ENCODE measurements around the gene ANKRD39.
A peak's percentile ranks its signal among the peaks of the same experiment; 100 is the strongest.

Gene ANKRD39

GRCh38 chr2:96877631-96878092 is 19.8 kb upstream of the ANKRD39 start:
- Histone ChIP-seq H3K4me2 (ENCODE audit: low read length) (peak overlapping the region; percentile 59), H3K27me3 (ENCODE audit: control insufficient read depth, insufficient read depth, low read length) (peaks cover 13% of the 10 kb centered on the region), H3K9me3 (replicated peaks; ENCODE audit: low read length) (no peaks in the 10 kb centered on the region), H3K4me3 (ENCODE audit: low read length) (no peak overlapping the region), H3K36me3 (ENCODE audit: insufficient read depth, low read length) (no peaks in the 10 kb centered on the region), H3K9ac (ENCODE audit: low read depth, low read length) (peak overlapping the region; percentile 36), H3K4me1 (ENCODE audit: control insufficient read depth, insufficient read depth, low read length) (peaks cover 71% of the 10 kb centered on the region)

- H3K4me1 ChIP-seq (ENCODE audit: control insufficient read depth, insufficient read depth, low read length): peaks cover 67% of the 10 kb centered on the region
- peaks cover 7% of the 10 kb centered on the region for H3K27me3 ChIP-seq (ENCODE audit: control insufficient read depth, insufficient read depth, low read length)
- no peaks in the 10 kb centered on the region for H3K36me3 ChIP-seq (ENCODE audit: insufficient read depth, low read length)
- no peak overlapping the region for H3K4me3 ChIP-seq (ENCODE audit: low read length)
- H3K9ac ChIP-seq (ENCODE audit: low read depth, low read length): peak overlapping the region; percentile 36
- H3K9me3 ChIP-seq (replicated peaks; ENCODE audit: low read length): no peaks in the 10 kb centered on the region
- peak overlapping the region; percentile 59 for H3K4me2 ChIP-seq (ENCODE audit: low read length)
These were observed 19.2 kb upstream of the ANKRD39 start for GRCh38 chr2:96877042-96877451.

GRCh38 chr2:96876269-96877041 is 18.6 kb upstream of the ANKRD39 start:
- Histone ChIP-seq H3K4me2 (ENCODE audit: low read length) (peak overlapping the region; percentile 59), H3K9ac (ENCODE audit: low read depth, low read length) (peak overlapping the region; percentile 70), H3K36me3 (ENCODE audit: insufficient read depth, low read length) (no peaks in the 10 kb centered on the region), H3K27me3 (ENCODE audit: control insufficient read depth, insufficient read depth, low read length) (peaks cover under 1% of the 10 kb centered on the region), H3K9me3 (replicated peaks; ENCODE audit: low read length) (no peaks in the 10 kb centered on the region), H3K4me3 (ENCODE audit: low read length) (peak overlapping the region; percentile 8), H3K4me1 (ENCODE audit: control insufficient read depth, insufficient read depth, low read length) (peaks cover 66% of the 10 kb centered on the region)

- Histone ChIP-seq H3K27me3 (ENCODE audit: control insufficient read depth, insufficient read depth, low read length) (no peaks in the 10 kb centered on the region), H3K4me1 (ENCODE audit: control insufficient read depth, insufficient read depth, low read length) (peaks cover 66% of the 10 kb centered on the region), H3K4me2 (ENCODE audit: low read length) (peak overlapping the region; percentile 39), H3K36me3 (ENCODE audit: insufficient read depth, low read length) (no peaks in the 10 kb centered on the region), H3K9ac (ENCODE audit: low read depth, low read length) (peak overlapping the region; percentile 70), H3K9me3 (replicated peaks; ENCODE audit: low read length) (no peaks in the 10 kb centered on the region), H3K4me3 (ENCODE audit: low read length) (peak overlapping the region; percentile 8)
These were observed 17.9 kb upstream of the ANKRD39 start for GRCh38 chr2:96875498-96876268.

GRCh38 chr2:96874198-96874831 is 16.5 kb upstream of the ANKRD39 start:
- H3K27me3 ChIP-seq (ENCODE audit: control insufficient read depth, insufficient read depth, low read length): no peaks in the 10 kb centered on the region
- H3K9ac ChIP-seq (ENCODE audit: low read depth, low read length): no peak overlapping the region
- H3K4me2 ChIP-seq (ENCODE audit: low read length): no peak overlapping the region
- H3K9me3 ChIP-seq (replicated peaks; ENCODE audit: low read length): no peaks in the 10 kb centered on the region
- no peaks in the 10 kb centered on the region for H3K36me3 ChIP-seq (ENCODE audit: insufficient read depth, low read length)
- H3K4me1 ChIP-seq (ENCODE audit: control insufficient read depth, insufficient read depth, low read length): peaks cover 69% of the 10 kb centered on the region
- H3K4me3 ChIP-seq (ENCODE audit: low read length): no peak overlapping the region

GRCh38 chr2:96873651-96874096 is 15.9 kb upstream of the ANKRD39 start:
- Histone ChIP-seq H3K27me3 (ENCODE audit: control insufficient read depth, insufficient read depth, low read length) (no peaks in the 10 kb centered on the region), H3K4me2 (ENCODE audit: low read length) (no peak overlapping the region), H3K9ac (ENCODE audit: low read depth, low read length) (no peak overlapping the region), H3K4me1 (ENCODE audit: control insufficient read depth, insufficient read depth, low read length) (peaks cover 65% of the 10 kb centered on the region), H3K4me3 (ENCODE audit: low read length) (no peak overlapping the region), H3K9me3 (replicated peaks; ENCODE audit: low read length) (no peaks in the 10 kb centered on the region), H3K36me3 (ENCODE audit: insufficient read depth, low read length) (no peaks in the 10 kb centered on the region)

- Histone ChIP-seq H3K27me3 (ENCODE audit: control insufficient read depth, insufficient read depth, low read length) (no peaks in the 10 kb centered on the region), H3K4me1 (ENCODE audit: control insufficient read depth, insufficient read depth, low read length) (peaks cover 56% of the 10 kb centered on the region)
These were observed 15.0 kb upstream of the ANKRD39 start for GRCh38 chr2:96872591-96873349.

GRCh38 chr2:96870626-96871255 is 12.9 kb upstream of the ANKRD39 start:
- H3K27me3 ChIP-seq (ENCODE audit: control insufficient read depth, insufficient read depth, low read length): no peaks in the 10 kb centered on the region
- peak overlapping the region; percentile 88 for H3K4me3 ChIP-seq (ENCODE audit: low read length)
- peaks cover 55% of the 10 kb centered on the region for H3K4me1 ChIP-seq (ENCODE audit: control insufficient read depth, insufficient read depth, low read length)
- H3K36me3 ChIP-seq (ENCODE audit: insufficient read depth, low read length): peaks cover 21% of the 10 kb centered on the region
- H3K4me2 ChIP-seq (ENCODE audit: low read length): peak overlapping the region; percentile 99
- H3K9me3 ChIP-seq (replicated peaks; ENCODE audit: low read length): no peaks in the 10 kb centered on the region
- peak overlapping the region; percentile 94 for H3K9ac ChIP-seq (ENCODE audit: low read depth, low read length)

More at GRCh38 chr2:96872591-96873349, 15.0 kb upstream of the ANKRD39 start:
- Histone ChIP-seq H3K9ac (ENCODE audit: low read depth, low read length) (no peak overlapping the region), H3K36me3 (ENCODE audit: insufficient read depth, low read length) (peaks cover under 1% of the 10 kb centered on the region), H3K4me3 (ENCODE audit: low read length) (no peak overlapping the region), H3K4me2 (ENCODE audit: low read length) (peak overlapping the region; percentile 62), H3K9me3 (replicated peaks; ENCODE audit: low read length) (no peaks in the 10 kb centered on the region)

GRCh38 chr2:96869822-96870625 is 12.2 kb upstream of the ANKRD39 start, which contains the start of gene SEMA4C:
Gene SEMA4C, minus strand, starts transcription at chr2:96870080. Its CDS starts 2,194 bp downstream, at chr2:96867886.
- peaks cover 28% of the 10 kb centered on the region for H3K36me3 ChIP-seq (ENCODE audit: insufficient read depth, low read length)
- H3K27me3 ChIP-seq (ENCODE audit: control insufficient read depth, insufficient read depth, low read length): no peaks in the 10 kb centered on the region

More at GRCh38 chr2:96869822-96870625, 12.2 kb upstream of the ANKRD39 start, which contains the start of gene SEMA4C:
- H3K4me3 ChIP-seq (ENCODE audit: low read length): peak within 1 kb of the TSS; percentile 88
- H3K4me2 ChIP-seq (ENCODE audit: low read length): peak within 1 kb of the TSS; percentile 99
- peaks cover 48% of the 10 kb centered on the region for H3K4me1 ChIP-seq (ENCODE audit: control insufficient read depth, insufficient read depth, low read length)
- H3K9ac ChIP-seq (ENCODE audit: low read depth, low read length): peak within 1 kb of the TSS; percentile 94
- H3K9me3 ChIP-seq (replicated peaks; ENCODE audit: low read length): no peaks in the 10 kb centered on the region

All from skeletal muscle satellite cell (primary cell).